Lower leg skin (tissue), 4 donors: ENCODE results near the gene AIG1. TPM values are rescaled to one million over a fixed set of nuclear protein-coding genes. Genes with fewer than 3 reads are reported as not detected.

Experiments used
- DNase-seq, 2 donors: peaks; one replicate each; pipeline ENCODE4 v3.0.0-alpha.2; 2019; ENCODE audit warnings: low spot score in 2 of 2
- H3K4me3 ChIP-seq: fragments of 200-600 bp; sonication (generic); 2 replicates; pipeline ENCODE4 v1.5.1; 2017; ENCODE audit warnings: mild to moderate bottlenecking, low read depth; ENCODE audit not compliant: poor library complexity, severe bottlenecking
- POLR2A ChIP-seq, 2 donors: fragments of 450-650 bp; IDR thresholded peaks; one replicate each; pipeline ENCODE4 v1.6.1; 2016 to 2017; ENCODE audit warnings: antibody characterized with exemption in 2 of 2, mild to moderate bottlenecking in 1 of 2, moderate library complexity in 1 of 2
- WGBS, 2 donors: methylation state at CpG; one replicate each; pipeline ENCODE4 v1.1.5; 2018; 5-methylcytosine and 5-hydroxymethylcytosine counted together
- intact Hi-C: fragments of 100-400 bp; cut with DNase I; formaldehyde crosslinking; loops from one replicate; pipeline ENCODE4 v1.15.0; 2023; ENCODE audit warnings: low total_unique reads
- total RNA-seq, 4 donors: library from RNA; depleted of rRNA; stranded (reverse); fragments of >200 nt; gene quantifications; one replicate each; pipeline ENCODE4 v1.1.0, GENCODE V29; 2016
- TF ChIP-seq, protein P1 (sequence below), 3 donors: fragments of 450-650 bp; IDR thresholded peaks; one replicate each; pipeline ENCODE4 v1.5.1; 2016; ENCODE audit warnings: antibody characterized with exemption in 3 of 3, mild to moderate bottlenecking in 3 of 3, moderate library complexity in 2 of 3

Gene AIG1
- total RNA-seq, 4 donors from 2014 or later, result 12.2 to 21.4 (median 16.0) TPM

DNA sequence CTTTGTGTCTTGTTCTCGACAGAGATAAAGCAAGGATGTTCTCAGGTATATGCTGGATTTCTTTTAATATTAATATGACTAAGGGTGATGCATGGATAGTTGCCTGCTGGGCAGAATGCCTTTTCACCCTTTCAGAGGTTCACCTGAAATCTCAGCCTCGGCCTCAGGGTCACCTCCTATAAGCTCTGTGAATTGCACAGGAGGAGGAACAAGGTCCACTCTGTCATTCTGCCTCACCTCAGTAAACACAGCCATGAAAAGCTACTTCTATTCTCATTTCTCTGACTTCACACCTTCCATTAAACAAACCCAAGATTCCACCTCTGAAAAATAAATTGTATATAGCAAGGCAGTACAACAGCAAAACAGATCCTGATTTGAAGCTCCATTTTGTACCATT, 38.1 kb upstream of the AIG1 start:
- DNase-seq, result no peak
- intact Hi-C loops, result loop anchor here (10.0 kb wide), 1 partner anchor 328 kb away; no protein-coding TSS in a partner anchor
- no peak for TF ChIP-seq POLR2A (IDR thresholded peaks at IDR 0.05)
- no peak overlapping the region for H3K4me3 ChIP-seq
- WGBS, 2 donors, result 85 to 86% methylated on average over 2 of the region's 2 CpGs

DNA sequence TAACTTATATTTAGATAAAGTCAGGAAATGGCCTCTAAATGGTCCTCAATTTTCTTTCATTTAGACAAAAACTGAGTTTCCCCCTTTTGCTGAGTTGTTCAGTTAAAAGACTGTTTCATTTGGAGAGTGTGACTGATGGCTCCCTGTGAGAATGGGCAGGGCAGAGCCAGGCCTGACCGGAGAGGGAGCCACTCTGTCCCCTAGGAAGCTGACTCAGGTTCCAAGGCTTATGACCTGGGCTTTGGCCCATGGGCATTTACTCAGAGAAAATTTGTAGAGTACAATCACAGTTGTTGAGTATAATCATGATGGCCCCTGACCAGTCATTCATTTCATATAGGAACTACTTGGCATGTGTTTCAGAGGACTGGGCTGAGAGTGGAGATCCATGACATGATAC, 37.0 kb upstream of the AIG1 start:
- WGBS, 2 donors, result 80 to 86% methylated on average over 1 of the region's 1 CpG
- DNase-seq, result no peak
- intact Hi-C loops, result loop anchor here (10.0 kb wide), 1 partner anchor 329 kb away; no protein-coding TSS in a partner anchor
- no peak overlapping the region for H3K4me3 ChIP-seq
- TF ChIP-seq, protein P1, sequence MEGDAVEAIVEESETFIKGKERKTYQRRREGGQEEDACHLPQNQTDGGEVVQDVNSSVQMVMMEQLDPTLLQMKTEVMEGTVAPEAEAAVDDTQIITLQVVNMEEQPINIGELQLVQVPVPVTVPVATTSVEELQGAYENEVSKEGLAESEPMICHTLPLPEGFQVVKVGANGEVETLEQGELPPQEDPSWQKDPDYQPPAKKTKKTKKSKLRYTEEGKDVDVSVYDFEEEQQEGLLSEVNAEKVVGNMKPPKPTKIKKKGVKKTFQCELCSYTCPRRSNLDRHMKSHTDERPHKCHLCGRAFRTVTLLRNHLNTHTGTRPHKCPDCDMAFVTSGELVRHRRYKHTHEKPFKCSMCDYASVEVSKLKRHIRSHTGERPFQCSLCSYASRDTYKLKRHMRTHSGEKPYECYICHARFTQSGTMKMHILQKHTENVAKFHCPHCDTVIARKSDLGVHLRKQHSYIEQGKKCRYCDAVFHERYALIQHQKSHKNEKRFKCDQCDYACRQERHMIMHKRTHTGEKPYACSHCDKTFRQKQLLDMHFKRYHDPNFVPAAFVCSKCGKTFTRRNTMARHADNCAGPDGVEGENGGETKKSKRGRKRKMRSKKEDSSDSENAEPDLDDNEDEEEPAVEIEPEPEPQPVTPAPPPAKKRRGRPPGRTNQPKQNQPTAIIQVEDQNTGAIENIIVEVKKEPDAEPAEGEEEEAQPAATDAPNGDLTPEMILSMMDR (IDR thresholded peaks at IDR 0.05), result no peak
- TF ChIP-seq POLR2A (IDR thresholded peaks at IDR 0.05), result no peak

DNA sequence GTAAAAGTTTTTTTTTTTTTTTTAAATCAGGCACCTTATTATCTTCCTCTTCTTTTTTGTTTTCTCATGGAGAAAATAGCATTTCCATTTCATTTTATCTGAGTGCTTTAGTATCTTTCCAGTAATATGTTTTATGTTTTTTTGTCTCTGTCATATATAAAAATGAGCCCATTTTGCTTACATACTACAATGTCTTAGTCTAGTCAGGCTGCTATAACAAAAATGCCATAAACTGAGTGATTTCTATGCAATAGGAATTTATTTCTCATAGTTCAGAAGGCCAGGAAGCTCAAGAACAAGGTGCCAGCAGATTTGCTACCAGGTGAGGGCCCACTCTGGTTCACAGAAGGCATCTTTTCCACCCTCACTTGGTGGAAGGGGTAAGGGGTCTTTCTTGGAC, 35.7 kb upstream of the AIG1 start:
- no peak for DNase-seq
- intact Hi-C loops, result loop anchor here (10.0 kb wide), 1 partner anchor 330 kb away; no protein-coding TSS in a partner anchor
- TF ChIP-seq POLR2A (IDR thresholded peaks at IDR 0.05), result no peak
- TF ChIP-seq, protein P1 (IDR thresholded peaks at IDR 0.05), result no peak
- H3K4me3 ChIP-seq, result no peak overlapping the region

DNA sequence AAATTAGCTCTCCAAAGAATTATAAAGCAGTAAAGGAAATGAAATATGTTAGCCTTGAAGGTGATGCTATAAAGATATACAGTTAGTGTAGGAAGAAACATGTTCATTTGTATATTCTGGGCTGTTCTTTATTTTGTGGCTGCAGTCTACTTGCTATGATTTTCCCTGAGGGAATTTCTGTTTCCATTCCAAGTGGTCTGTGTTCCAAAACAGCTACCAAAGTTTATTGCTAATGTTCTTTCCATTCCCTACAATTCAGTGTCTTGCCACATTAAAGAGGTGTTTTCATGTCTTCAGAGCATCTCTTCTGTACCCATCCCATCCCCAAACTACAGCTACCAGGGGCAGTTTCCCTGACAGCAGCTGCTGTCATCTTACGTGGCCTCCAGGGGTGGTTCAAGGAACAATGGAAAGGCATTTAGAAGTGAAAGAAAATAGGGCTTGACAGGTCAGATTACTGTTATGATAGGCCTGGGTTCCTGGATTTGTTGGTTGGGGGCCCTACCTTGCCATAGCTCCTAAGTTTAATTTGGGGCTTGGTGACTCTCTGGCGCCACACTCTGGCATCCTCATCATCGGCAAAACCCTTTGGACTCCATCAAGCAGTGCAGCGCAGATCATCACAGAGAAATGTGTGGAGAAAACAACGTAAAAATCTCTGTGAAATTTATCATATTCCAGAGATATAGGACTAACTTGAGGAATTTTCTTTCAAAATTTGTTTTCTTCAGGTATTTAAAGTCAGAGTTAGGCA, 33.8 kb upstream of the AIG1 start:
- DNase-seq, result no peak
- intact Hi-C loops, result loop anchor here (10.0 kb wide), 1 partner anchor 332 kb away; no protein-coding TSS in a partner anchor
- H3K4me3 ChIP-seq, result no peak overlapping the region
- WGBS, 2 donors, result 67 to 74% methylated on average over 5 of the region's 5 CpGs
- TF ChIP-seq POLR2A (IDR thresholded peaks at IDR 0.05), result no peak
- TF ChIP-seq, protein P1 (IDR thresholded peaks at IDR 0.05), result no peak

DNA sequence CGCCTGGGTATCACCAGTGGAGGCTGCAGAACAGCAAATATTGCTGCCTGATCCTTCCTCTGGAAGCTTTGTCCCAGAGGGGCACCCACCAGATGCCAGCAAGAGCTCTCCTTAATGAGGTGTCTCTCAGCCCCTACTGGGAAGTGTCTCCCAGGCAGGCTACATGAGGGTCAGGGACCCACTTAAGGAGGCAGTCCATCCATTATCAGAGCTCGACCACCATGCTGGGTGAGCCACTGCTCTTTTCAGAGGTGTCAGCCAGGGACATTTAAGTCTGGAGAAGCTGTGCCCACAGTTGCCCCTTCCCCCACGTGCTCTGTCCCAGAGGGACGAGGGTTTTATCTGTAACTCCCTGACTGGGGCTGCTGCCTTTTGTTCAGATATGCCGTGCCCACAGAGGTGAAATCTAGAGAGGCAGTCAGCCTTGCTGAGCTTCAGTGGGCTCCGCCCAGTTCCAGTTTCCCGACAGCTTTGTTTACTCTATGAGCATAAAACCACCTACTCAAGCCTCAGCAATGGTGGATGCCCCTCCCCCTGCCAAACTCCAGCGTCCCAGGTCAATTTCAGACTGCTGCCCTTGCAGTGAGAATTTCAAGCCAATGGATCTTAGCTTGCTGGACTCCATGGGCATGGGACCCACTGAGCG, 25.9 kb upstream of the AIG1 start:
- WGBS, 2 donors, result 83 to 84% methylated on average over 9 of the region's 9 CpGs
- intact Hi-C loops, result no loop called here
- no peak overlapping the region for H3K4me3 ChIP-seq
- no peak for TF ChIP-seq POLR2A (IDR thresholded peaks at IDR 0.05)
- TF ChIP-seq, protein P1 (IDR thresholded peaks at IDR 0.05), result no peak
- no peak for DNase-seq

DNA sequence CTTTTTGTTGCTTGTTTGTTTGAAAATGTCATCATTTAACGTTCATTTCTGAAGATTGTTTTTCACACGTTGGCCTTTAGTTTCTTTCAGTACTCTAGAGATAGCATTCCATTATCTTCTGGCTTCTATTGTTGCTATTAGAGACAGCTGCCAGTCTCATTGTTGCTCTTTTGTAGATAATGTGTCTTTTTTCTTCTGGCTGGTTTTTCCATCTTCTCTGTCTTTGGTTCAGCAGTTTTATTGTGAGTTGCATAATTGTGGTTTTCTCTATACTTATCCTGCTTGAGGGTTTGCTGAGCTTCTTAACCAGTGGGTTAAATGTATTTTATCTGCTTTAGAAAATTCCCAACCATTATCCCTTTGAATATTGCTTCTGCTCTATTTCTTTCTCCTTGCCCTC, 23.2 kb upstream of the AIG1 start:
- 46 to 49% methylated on average over 2 of the region's 2 CpGs for whole genome bisulfite sequencing, 2 donors
- TF ChIP-seq, protein P1 (IDR thresholded peaks at IDR 0.05), result no peak
- TF ChIP-seq POLR2A (IDR thresholded peaks at IDR 0.05), result no peak
- DNase-seq, result no peak
- H3K4me3 ChIP-seq, result no peak overlapping the region
- intact Hi-C loops, result no loop called here
